H9 (cell line): ENCODE results near the gene XIAP. TPM values are rescaled to one million over a fixed set of nuclear protein-coding genes. Genes with fewer than 3 reads are reported as not detected.

Experiments used
- DNase-seq: peaks from one replicate; pipeline ENCODE4 v3.0.0-alpha.2; 2017
- H2AFZ ChIP-seq: one replicate; pipeline ENCODE4 v1.6.1; 2013; ENCODE audit warnings: mild to moderate bottlenecking, low read length, control low read depth, moderate library complexity
- H2AK5ac ChIP-seq: 2 replicates; pipeline ENCODE4 v1.6.1; 2013; ENCODE audit warnings: low read length, control low read depth, mixed read lengths; ENCODE audit not compliant: insufficient read length
- H2BK120ac ChIP-seq: one replicate; pipeline ENCODE4 v1.6.1; 2013; ENCODE audit warnings: low read depth, mild to moderate bottlenecking, low read length, control low read depth, inconsistent platforms; ENCODE audit not compliant: poor library complexity, severe bottlenecking
- H2BK12ac ChIP-seq: 2 replicates; pipeline ENCODE4 v1.6.1; 2013; ENCODE audit warnings: low read length, control low read depth, mixed read lengths, low read depth; ENCODE audit not compliant: insufficient read length
- H2BK15ac ChIP-seq: 2 replicates; pipeline ENCODE4 v1.6.1; 2013; ENCODE audit warnings: low read depth, low read length, control low read depth
- H2BK20ac ChIP-seq: one replicate; pipeline ENCODE4 v1.6.1; 2013; ENCODE audit warnings: low read depth, mild to moderate bottlenecking, low read length, control low read depth, inconsistent platforms; ENCODE audit not compliant: poor library complexity, severe bottlenecking
- H2BK5ac ChIP-seq: 2 replicates; pipeline ENCODE4 v1.6.1; 2013; ENCODE audit warnings: low read length, control low read depth, mixed read lengths; ENCODE audit not compliant: insufficient read length
- H3K14ac ChIP-seq: 2 replicates; pipeline ENCODE4 v1.6.1; 2013; ENCODE audit warnings: low read length, control low read depth; ENCODE audit not compliant: insufficient read depth
- H3K18ac ChIP-seq: 2 replicates; pipeline ENCODE4 v1.6.1; 2013; ENCODE audit warnings: low read depth, mild to moderate bottlenecking, mixed read lengths, low read length, control low read depth; ENCODE audit not compliant: insufficient read length
- H3K23ac ChIP-seq: 2 replicates; pipeline ENCODE4 v1.6.1; 2013; ENCODE audit warnings: low read length, control low read depth, mixed read lengths, low read depth; ENCODE audit not compliant: insufficient read length
- H3K23me2 ChIP-seq: 2 replicates; pipeline ENCODE4 v1.6.1; 2013; ENCODE audit warnings: low read depth, mild to moderate bottlenecking, mixed read lengths, low read length, control low read depth; ENCODE audit not compliant: insufficient read length, poor library complexity, severe bottlenecking
- H3K27ac ChIP-seq: 2 replicates; pipeline ENCODE4 v1.5.1; 2013; ENCODE audit warnings: low read length, control low read depth, mixed read lengths, low read depth; ENCODE audit not compliant: insufficient read length
- H3K27me3 ChIP-seq: 2 replicates; pipeline ENCODE4 v1.6.1; 2013; ENCODE audit warnings: low read length, control low read depth, inconsistent platforms; ENCODE audit not compliant: insufficient read depth
- H3K4ac ChIP-seq: 2 replicates; pipeline ENCODE4 v1.6.1; 2013; ENCODE audit warnings: low read depth, mild to moderate bottlenecking, control low read depth, inconsistent platforms, low read length, moderate library complexity
- H3K4me1 ChIP-seq: 2 replicates; pipeline ENCODE4 v1.6.1; 2013; ENCODE audit warnings: low read length, control low read depth, inconsistent platforms; ENCODE audit not compliant: insufficient read depth
- H3K4me2 ChIP-seq: 2 replicates; pipeline ENCODE4 v1.6.1; 2013; ENCODE audit warnings: low read length, control low read depth, mixed read lengths; ENCODE audit not compliant: insufficient read length, insufficient read depth
- H3K56ac ChIP-seq: 2 replicates; pipeline ENCODE4 v1.6.1; 2013; ENCODE audit warnings: low read depth, mild to moderate bottlenecking, mixed read lengths, low read length, control low read depth; ENCODE audit not compliant: insufficient read length
- H3K79me1 ChIP-seq: 2 replicates; pipeline ENCODE4 v1.6.1; 2013; ENCODE audit warnings: low read depth, mild to moderate bottlenecking, moderate library complexity, low read length, control low read depth, inconsistent platforms; ENCODE audit not compliant: insufficient read depth, poor library complexity, severe bottlenecking
- H3K79me2 ChIP-seq: 2 replicates; pipeline ENCODE4 v1.6.1; 2013; ENCODE audit warnings: low read length, control low read depth, inconsistent platforms; ENCODE audit not compliant: insufficient read depth
- H3K9ac ChIP-seq: 2 replicates; pipeline ENCODE4 v1.6.1; 2013; ENCODE audit warnings: low read length, control low read depth, mixed read lengths; ENCODE audit not compliant: insufficient read length; ENCODE audit errors: extremely low read depth
- H3K9me3 ChIP-seq: one replicate; pipeline ENCODE4 v1.6.1; 2013; ENCODE audit warnings: low read depth, low read length, inconsistent platforms; ENCODE audit not compliant: control insufficient read depth
- H3T11ph ChIP-seq: one replicate; pipeline ENCODE4 v1.6.1; 2013; ENCODE audit warnings: mild to moderate bottlenecking, low read length, control low read depth, inconsistent platforms
- H4K20me1 ChIP-seq: one replicate; pipeline ENCODE4 v1.6.1; 2013; ENCODE audit not compliant: control insufficient read depth, insufficient read length, insufficient read depth
- H4K5ac ChIP-seq: 2 replicates; pipeline ENCODE4 v1.6.1; 2013; ENCODE audit warnings: low read depth, mild to moderate bottlenecking, mixed read lengths, low read length, control low read depth; ENCODE audit not compliant: insufficient read length
- H4K8ac ChIP-seq: replicated peaks from 2 replicates; pipeline ENCODE4 v1.6.1; 2013; ENCODE audit warnings: low read length, control low read depth, mixed read lengths, low read depth; ENCODE audit not compliant: insufficient read length
- H4K91ac ChIP-seq: 2 replicates; pipeline ENCODE4 v1.6.1; 2013; ENCODE audit warnings: low read depth, mild to moderate bottlenecking, moderate library complexity, mixed read lengths, low read length, control low read depth; ENCODE audit not compliant: insufficient read length
- H3K27ac Mint-ChIP-seq, 3 experiments: 2 replicates in 2 of 3; 3 replicates in 1 of 3; pipeline ENCODE4 v1.8.0; 2020 to 2021; ENCODE audit warnings: mixed read lengths in 3 of 3, mild to moderate bottlenecking in 1 of 3, moderate library complexity in 1 of 3
- H3K27me3 Mint-ChIP-seq: 2 replicates; pipeline ENCODE4 v1.8.0; 2021; ENCODE audit warnings: low read depth, mild to moderate bottlenecking, moderate library complexity, mixed read lengths
- H3K36me3 Mint-ChIP-seq, 3 experiments: 2 replicates in 2 of 3; 3 replicates in 1 of 3; pipeline ENCODE4 v1.8.0; 2020 to 2021; ENCODE audit warnings: low read depth in 3 of 3, mixed read lengths in 3 of 3; ENCODE audit not compliant: insufficient read depth in 1 of 3
- H3K4me1 Mint-ChIP-seq, 2 experiments: 2 replicates each; pipeline ENCODE4 v1.8.0; 2020; ENCODE audit warnings: mixed read lengths in 2 of 2
- H3K4me3 Mint-ChIP-seq, 2 experiments: 2 replicates in 1 of 2; 3 replicates in 1 of 2; pipeline ENCODE4 v1.8.0; 2020 to 2021; ENCODE audit warnings: mild to moderate bottlenecking in 2 of 2, mixed read lengths in 2 of 2, moderate library complexity in 1 of 2
- H3K9me3 Mint-ChIP-seq, 2 experiments: 2 replicates in 1 of 2; 3 replicates in 1 of 2; pipeline ENCODE4 v1.8.0; 2020; ENCODE audit warnings: mild to moderate bottlenecking in 2 of 2, mixed read lengths in 2 of 2, moderate library complexity in 1 of 2
- CTCF ChIP-seq: fragments of 200-600 bp; sonication (generic); conservative IDR thresholded peaks from 3 replicates; pipeline ENCODE4 v1.8.0; 2021; ENCODE audit warnings: antibody characterized with exemption, mild to moderate bottlenecking
- total RNA-seq: library from RNA; stranded (reverse); gene quantifications from 2 replicates; pipeline ENCODE4 v1.2.1, GENCODE V29; 2021

XIAP gene
- total RNA-seq, 1 experiment from 2014 or later, result 40.5 TPM

GRCh38 chrX:123884809-123885408, 25.1 kb downstream of the XIAP start:
- no peak overlapping the region for H2BK12ac ChIP-seq
- H2BK5ac ChIP-seq, result no peak overlapping the region
- H4K5ac ChIP-seq, result no peak overlapping the region
- no peaks in the 10 kb centered on the region for H3K23me2 ChIP-seq
- H3K79me1 ChIP-seq, result no peaks in the 10 kb centered on the region
- no peak overlapping the region for H3K4me2 ChIP-seq
- no peaks in the 10 kb centered on the region for H3K79me2 ChIP-seq
- Mint-ChIP-seq H3K36me3 (peaks cover 9 to 24% (median 22%) of the 10 kb centered on the region in 3 experiments; a peak in 6 of 7 replicates), H3K4me1 (no peaks in the 10 kb centered on the region), H3K27me3 (no peaks in the 10 kb centered on the region), H3K9me3 (peaks cover 2 to 36% of the 10 kb centered on the region in 2 experiments), H3K4me3 (no peak overlapping the region), H3K27ac (no peak overlapping the region)
- DNase-seq, result no peak
- H3K18ac ChIP-seq, result no peak overlapping the region
- H3K23ac ChIP-seq, result no peak overlapping the region
- H3T11ph ChIP-seq, result no peak overlapping the region
- no peak overlapping the region for H2BK15ac ChIP-seq
- no peaks in the 10 kb centered on the region for H4K20me1 ChIP-seq
- no peaks in the 10 kb centered on the region for H3K9me3 ChIP-seq
- no peak overlapping the region for H4K8ac ChIP-seq
- peak; percentile 79 for TF ChIP-seq CTCF
- no peak overlapping the region for H3K4ac ChIP-seq
- H2AFZ ChIP-seq, result no peak overlapping the region
- H3K56ac ChIP-seq, result no peak overlapping the region
- no peaks in the 10 kb centered on the region for H3K4me1 ChIP-seq
- no peak overlapping the region for H2BK20ac ChIP-seq
- no peak overlapping the region for H2AK5ac ChIP-seq
- H2BK120ac ChIP-seq, result no peak overlapping the region
- H3K27me3 ChIP-seq, result no peaks in the 10 kb centered on the region
- H3K27ac ChIP-seq, result no peak overlapping the region
- H4K91ac ChIP-seq, result no peak overlapping the region
- H3K9ac ChIP-seq, result no peak overlapping the region
- no peak overlapping the region for H3K14ac ChIP-seq
